HepG2 (cell line): ENCODE results near the gene GUCA2B.

Source experiments
- BHLHE40 ChIP-seq: IDR thresholded peaks from 2 replicates; pipeline ENCODE4 v1.6.1; 2011; ENCODE audit warnings: low read length, improper control_type of control experiment
- CREM ChIP-seq, 2 experiments: sonication (generic) in 1 of 2; formaldehyde crosslinking in 1 of 2; IDR thresholded peaks; 2 replicates each; pipeline versions ENCODE4 v1.4.0 to v1.6.1; 2016 to 2020; ENCODE audit warnings: antibody characterized with exemption in 1 of 2, mild to moderate bottlenecking in 1 of 2, missing genetic modification reagents in 1 of 2
- CTCF ChIP-seq: sonication (generic); formaldehyde crosslinking; IDR thresholded peaks from 2 replicates; pipeline ENCODE4 v1.5.0; 2020; ENCODE audit warnings: mild to moderate bottlenecking, missing genetic modification reagents, moderate library complexity
- EP300 ChIP-seq, 3 experiments: sonication (generic) in 1 of 3; formaldehyde crosslinking in 1 of 3; IDR thresholded peaks; 2 replicates each; pipeline versions ENCODE4 v1.5.1 to v1.6.1; 2011 to 2020; ENCODE audit warnings: low read depth in 2 of 3, low read length in 2 of 3, borderline replicate concordance in 1 of 3, improper control_type of control experiment in 1 of 3, mild to moderate bottlenecking in 1 of 3, missing genetic modification reagents in 1 of 3, moderate library complexity in 1 of 3
- ISX ChIP-seq: sonication (generic); formaldehyde crosslinking; conservative IDR thresholded peaks from 2 replicates; pipeline ENCODE4 v1.5.0; 2020; ENCODE audit warnings: missing genetic modification reagents
- KMT2B ChIP-seq: IDR thresholded peaks from 2 replicates; pipeline ENCODE4 v1.6.1; 2016; ENCODE audit warnings: missing genetic modification reagents, missing compliant biosample characterization
- MAF1 ChIP-seq: sonication (generic); formaldehyde crosslinking; IDR thresholded peaks from 2 replicates; pipeline ENCODE4 v1.5.0; 2020; ENCODE audit warnings: missing genetic modification reagents, borderline replicate concordance
- POLR2AphosphoS5 ChIP-seq: IDR thresholded peaks from 2 replicates; pipeline ENCODE4 v1.6.1; 2012; ENCODE audit warnings: low read depth, low read length
- PTBP1 ChIP-seq: fragments of 200-400 bp; formaldehyde crosslinking; IDR thresholded peaks from 2 replicates; pipeline ENCODE4 v1.6.1; 2018; ENCODE audit warnings: low read length, low read depth; ENCODE audit not compliant: poor library complexity, severe bottlenecking
- TAF1 ChIP-seq: sonication (generic); formaldehyde crosslinking; IDR thresholded peaks from 2 replicates; pipeline ENCODE4 v1.4.0; 2020; ENCODE audit warnings: missing genetic modification reagents
- TBL1XR1 ChIP-seq: fragments of 150-350 bp; IDR thresholded peaks from 2 replicates; pipeline ENCODE4 v1.6.1; 2014; ENCODE audit warnings: borderline replicate concordance, low read length; ENCODE audit not compliant: partially characterized antibody
- TCF7L2 ChIP-seq: IDR thresholded peaks from 2 replicates; pipeline ENCODE4 v1.6.1; 2011; ENCODE audit warnings: mild to moderate bottlenecking, low read depth, low read length, moderate library complexity
- ZNF232 ChIP-seq: sonication (generic); formaldehyde crosslinking; IDR thresholded peaks from 2 replicates; pipeline ENCODE4 v1.4.0; 2020; ENCODE audit warnings: missing genetic modification reagents, borderline replicate concordance
- TF ChIP-seq, protein P1 (sequence below): sonication (generic); formaldehyde crosslinking; conservative IDR thresholded peaks from 2 replicates; pipeline ENCODE4 v1.4.0; 2020; ENCODE audit warnings: missing genetic modification reagents

DNA sequence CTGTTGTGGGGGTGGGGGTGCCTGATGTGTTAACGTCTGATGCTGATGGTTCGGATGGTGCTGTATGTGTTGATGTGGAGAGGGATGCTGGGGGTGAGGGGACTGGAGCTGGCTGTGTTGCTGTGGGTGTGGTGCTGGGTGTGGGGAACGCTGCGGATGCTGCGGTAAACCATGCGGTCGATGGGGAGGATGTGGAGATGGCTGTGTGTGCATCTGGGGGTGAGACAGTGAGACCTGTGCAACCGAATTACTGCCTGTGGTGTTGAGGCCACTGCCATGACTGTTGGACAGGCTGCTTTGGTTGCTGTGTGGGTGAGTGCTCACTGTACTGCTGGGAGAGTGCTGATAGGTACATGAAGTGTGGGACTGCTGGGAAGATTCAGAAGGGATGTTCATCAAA lies 38.1 kb downstream of the GUCA2B start:
- TF ChIP-seq, protein P1, sequence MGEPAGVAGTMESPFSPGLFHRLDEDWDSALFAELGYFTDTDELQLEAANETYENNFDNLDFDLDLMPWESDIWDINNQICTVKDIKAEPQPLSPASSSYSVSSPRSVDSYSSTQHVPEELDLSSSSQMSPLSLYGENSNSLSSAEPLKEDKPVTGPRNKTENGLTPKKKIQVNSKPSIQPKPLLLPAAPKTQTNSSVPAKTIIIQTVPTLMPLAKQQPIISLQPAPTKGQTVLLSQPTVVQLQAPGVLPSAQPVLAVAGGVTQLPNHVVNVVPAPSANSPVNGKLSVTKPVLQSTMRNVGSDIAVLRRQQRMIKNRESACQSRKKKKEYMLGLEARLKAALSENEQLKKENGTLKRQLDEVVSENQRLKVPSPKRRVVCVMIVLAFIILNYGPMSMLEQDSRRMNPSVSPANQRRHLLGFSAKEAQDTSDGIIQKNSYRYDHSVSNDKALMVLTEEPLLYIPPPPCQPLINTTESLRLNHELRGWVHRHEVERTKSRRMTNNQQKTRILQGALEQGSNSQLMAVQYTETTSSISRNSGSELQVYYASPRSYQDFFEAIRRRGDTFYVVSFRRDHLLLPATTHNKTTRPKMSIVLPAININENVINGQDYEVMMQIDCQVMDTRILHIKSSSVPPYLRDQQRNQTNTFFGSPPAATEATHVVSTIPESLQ (CRISPR knock-in tag): no peak
- TF ChIP-seq KMT2B (CRISPR knock-in tag): no peak
- TF ChIP-seq EP300 (IDR thresholded peaks at IDR 0.05; ENCODE audit: low read depth in 2 of 2, low read length in 2 of 2): no peak
- TF ChIP-seq EP300 (CRISPR knock-in tag; IDR thresholded peaks at IDR 0.05; ENCODE audit: borderline replicate concordance): no peak
- TF ChIP-seq TCF7L2: no peak
- TF ChIP-seq CTCF (CRISPR knock-in tag): no peak
- no peak for TF ChIP-seq TBL1XR1
- TF ChIP-seq TAF1 (CRISPR knock-in tag): no peak
- no peak for TF ChIP-seq MAF1
- no peak for TF ChIP-seq CREM (IDR thresholded peaks at IDR 0.05)
- no peak for TF ChIP-seq CREM (CRISPR knock-in tag; IDR thresholded peaks at IDR 0.05)
- TF ChIP-seq ISX (CRISPR knock-in tag): no peak
- no peak for TF ChIP-seq ZNF232 (CRISPR knock-in tag)
- TF ChIP-seq POLR2AphosphoS5: no peak
- TF ChIP-seq PTBP1: no peak
- TF ChIP-seq BHLHE40: no peak
